Stimulated activated CD8-positive, alpha-beta memory T cell treated with anti-CD3 and anti-CD28 coated beads, Interleukin-4, amount 100 ng/mL, for 24 hours (primary cell): Measurements from ENCODE around the gene BET1.

Experiments used
- DNase-seq: peaks from one replicate; pipeline ENCODE4 v3.0.0-alpha.2; 2020; ENCODE audit warnings: low read depth

Gene BET1

GRCh38 chr7:93957767-93958166 is 46.4 kb downstream of the BET1 start:
- no peak for DNase-seq

- no peak for DNase-seq
Observed at GRCh38 chr7:93955304-93955703, 48.9 kb downstream of the BET1 start.

- DNase-seq = no peak
Observed at GRCh38 chr7:93949423-93949822, 54.7 kb downstream of the BET1 start.

- DNase-seq = no peak
Observed at GRCh38 chr7:93948873-93949272, 55.3 kb downstream of the BET1 start.

- no peak for DNase-seq
Observed at GRCh38 chr7:93948106-93948505, 56.0 kb downstream of the BET1 start.

GRCh38 chr7:93945756-93946535 is 58.2 kb downstream of the BET1 start:
- no peak for DNase-seq

- DNase-seq = no peak
Observed at GRCh38 chr7:93945083-93945482, 59.1 kb downstream of the BET1 start.

- DNase-seq = no peak
Observed at GRCh38 chr7:93944673-93945072, 59.5 kb downstream of the BET1 start.

GRCh38 chr7:93943816-93944540 is 60.2 kb downstream of the BET1 start:
- DNase-seq = no peak
